Measurements from ENCODE around the gene YPEL3. TPM values are rescaled to one million over a fixed set of nuclear protein-coding genes. Genes with fewer than 3 reads are reported as not detected.
A peak's percentile ranks its signal among the peaks of the same experiment; 100 is the strongest.

The YPEL3 gene
- total and polyA plus RNA-seq, 2 of the 8 experiments (the other 6 are each of a cell fraction or from before 2014, with no cell fraction given) = 40.3 to 53.3 TPM

GRCh38 chr16:30112197-30113030, 16.4 kb upstream of the YPEL3 start (continued):
- TF ChIP-seq USF2 (IDR thresholded peaks at IDR 0.05; ENCODE audit: low read length) = peak; percentile 28; the same call in 1 of the 2 replicates
- TF ChIP-seq CREB1 (IDR thresholded peaks at IDR 0.05) = peak; percentile 45
- no peak; the same call in 1 of the 2 replicates for TF ChIP-seq ATF2 (IDR thresholded peaks at IDR 0.05; ENCODE audit: low read length)
- peak; percentile 42; the same call in 1 of the 2 replicates for TF ChIP-seq E2F6 (IDR thresholded peaks at IDR 0.05)
- no peak for TF ChIP-seq BRCA1 (IDR thresholded peaks at IDR 0.05; ENCODE audit: low read depth, low read length)
- TF ChIP-seq TEAD4 (IDR thresholded peaks at IDR 0.05; ENCODE audit: low read depth, low read length) = peak; percentile 79
- peak; percentile 72 to 75 for TF ChIP-seq RAD21 (IDR thresholded peaks at IDR 0.05 in 1 of 2, conservative IDR thresholded peaks at IDR 0.05 in 1 of 2; ENCODE audit: low read depth in 2 of 2, low read length in 2 of 2)
- TF ChIP-seq SP1 (IDR thresholded peaks at IDR 0.05; ENCODE audit: low read depth, low read length) = no peak
- peak; percentile 52; the same call in 1 of the 2 replicates for TF ChIP-seq SP4 (IDR thresholded peaks at IDR 0.05; ENCODE audit: low read length)
- peak; percentile 36; the same call in 1 of the 2 replicates for TF ChIP-seq MAX (IDR thresholded peaks at IDR 0.05)
- peak; percentile 82 to 98 (median 94) for TF ChIP-seq CTCF (IDR thresholded peaks at IDR 0.05; ENCODE audit: control extremely low read depth in 1 of 3, insufficient read depth in 1 of 3, low read depth in 1 of 3, low read length in 3 of 3)
- TF ChIP-seq POLR2A (IDR thresholded peaks at IDR 0.05; ENCODE audit: control extremely low read depth in 1 of 2, low read depth in 2 of 2, low read length in 2 of 2) = peak; percentile 20 to 29; a peak in 2 of 3 replicates
